Trophoblast cell (in vitro differentiated cells and primary cell): ENCODE data around the gene GGA1.

ENCODE experiments used
- DNase-seq, 2 donors: peaks; one replicate each; pipeline ENCODE4 v3.0.0-alpha.2; 2016
- H2AFZ ChIP-seq: 2 replicates; pipeline ENCODE4 v1.6.1; 2013; ENCODE audit warnings: low read length, moderate library complexity, mild to moderate bottlenecking; ENCODE audit not compliant: insufficient read depth, poor library complexity
- H2AK5ac ChIP-seq: 2 replicates; pipeline ENCODE4 v1.6.1; 2013; ENCODE audit warnings: mild to moderate bottlenecking, low read length
- H2BK120ac ChIP-seq: 2 replicates; pipeline ENCODE4 v1.6.1; 2013; ENCODE audit warnings: low read length, mild to moderate bottlenecking, moderate library complexity; ENCODE audit not compliant: insufficient read depth, poor library complexity
- H2BK12ac ChIP-seq: 2 replicates; pipeline ENCODE4 v1.6.1; 2013; ENCODE audit warnings: mild to moderate bottlenecking, low read length, moderate library complexity
- H2BK5ac ChIP-seq: 2 replicates; pipeline ENCODE4 v1.6.1; 2013; ENCODE audit warnings: low read length, low read depth, moderate library complexity, mild to moderate bottlenecking; ENCODE audit not compliant: poor library complexity
- H3K14ac ChIP-seq: 2 replicates; pipeline ENCODE4 v1.6.1; 2013; ENCODE audit warnings: mild to moderate bottlenecking, low read length
- H3K18ac ChIP-seq: 2 replicates; pipeline ENCODE4 v1.6.1; 2013; ENCODE audit warnings: mild to moderate bottlenecking, low read length
- H3K23ac ChIP-seq: 2 replicates; pipeline ENCODE4 v1.6.1; 2013; ENCODE audit warnings: low read length
- H3K27ac ChIP-seq: 2 replicates; pipeline ENCODE4 v1.5.1; 2013; ENCODE audit warnings: low read depth, mild to moderate bottlenecking, inconsistent platforms, low read length, moderate library complexity
- H3K27me3 ChIP-seq: 2 replicates; pipeline ENCODE4 v1.6.1; 2013; ENCODE audit warnings: inconsistent platforms, mild to moderate bottlenecking, low read length, moderate library complexity; ENCODE audit not compliant: insufficient read depth
- H3K36me3 ChIP-seq, 2 experiments: 1 replicate in 1 of 2; 2 replicates in 1 of 2; pipeline ENCODE4 v1.6.1; 2013; ENCODE audit warnings: low read length in 2 of 2, mild to moderate bottlenecking in 2 of 2, moderate library complexity in 1 of 2; ENCODE audit not compliant: insufficient read depth in 2 of 2, control insufficient read depth in 1 of 2
- H3K4ac ChIP-seq: 2 replicates; pipeline ENCODE4 v1.6.1; 2013; ENCODE audit warnings: low read depth, mild to moderate bottlenecking, low read length, moderate library complexity
- H3K4me1 ChIP-seq, 2 experiments: 1 replicate in 1 of 2; 2 replicates in 1 of 2; pipeline ENCODE4 v1.6.1; 2013; ENCODE audit warnings: low read length in 2 of 2, mild to moderate bottlenecking in 2 of 2, moderate library complexity in 1 of 2; ENCODE audit not compliant: insufficient read depth in 2 of 2, control insufficient read depth in 1 of 2
- H3K4me2 ChIP-seq: 2 replicates; pipeline ENCODE4 v1.6.1; 2013; ENCODE audit warnings: inconsistent platforms, mild to moderate bottlenecking, low read length, moderate library complexity
- H3K4me3 ChIP-seq: 2 replicates; pipeline ENCODE4 v1.5.1; 2013; ENCODE audit warnings: mild to moderate bottlenecking, low read depth, low read length, inconsistent platforms
- H3K79me1 ChIP-seq: one replicate; pipeline ENCODE4 v1.6.1; 2013; ENCODE audit warnings: low read length
- H3K79me2 ChIP-seq: 2 replicates; pipeline ENCODE4 v1.6.1; 2013; ENCODE audit warnings: low read length, mild to moderate bottlenecking; ENCODE audit not compliant: control insufficient read depth, insufficient read depth, poor library complexity
- H3K9ac ChIP-seq: 2 replicates; pipeline ENCODE4 v1.6.1; 2013; ENCODE audit warnings: mild to moderate bottlenecking, low read length
- H3K9me3 ChIP-seq: 2 replicates; pipeline ENCODE4 v1.6.1; 2013; ENCODE audit warnings: low read depth, mild to moderate bottlenecking, control low read depth, inconsistent platforms, low read length; ENCODE audit not compliant: insufficient read depth
- H4K12ac ChIP-seq: 2 replicates; pipeline ENCODE4 v1.6.1; 2013; ENCODE audit warnings: low read depth, mild to moderate bottlenecking, low read length, moderate library complexity
- H4K8ac ChIP-seq: 2 replicates; pipeline ENCODE4 v1.6.1; 2013; ENCODE audit warnings: low read depth, mild to moderate bottlenecking, low read length, moderate library complexity
- H4K91ac ChIP-seq: one replicate; pipeline ENCODE4 v1.6.1; 2013; ENCODE audit warnings: low read depth, mild to moderate bottlenecking, low read length, moderate library complexity
- WGBS: extraction: QIAGEN DNeasy Blood & Tissue Kit; methylation state at CpG from one replicate; pipeline ENCODE4 v1.1.7; 2013; ENCODE audit warnings: missing lambda C conversion rate; ENCODE audit not compliant: insufficient read length, insufficient coverage; ENCODE audit errors: extremely low coverage; 5-methylcytosine and 5-hydroxymethylcytosine counted together

The GGA1 gene

GRCh38 chr22:37659066-37659896 is 50.6 kb downstream of the GGA1 start:
- Histone ChIP-seq H3K9ac (no peak overlapping the region), H4K12ac (peak overlapping the region; percentile 23), H3K9me3 (peaks cover 2% of the 10 kb centered on the region), H3K36me3 (peaks cover 4 to 6% of the 10 kb centered on the region in 2 experiments), H4K8ac (peak overlapping the region; percentile 81), H4K91ac (no peak overlapping the region), H3K79me1 (no peaks in the 10 kb centered on the region), H2BK120ac (no peak overlapping the region), H2BK5ac (no peak overlapping the region), H3K79me2 (peaks cover 3% of the 10 kb centered on the region), H3K18ac (peak overlapping the region; percentile 28), H3K27ac (no peak overlapping the region), H3K14ac (peak overlapping the region; percentile 23), H2BK12ac (no peak overlapping the region), H2AFZ (peak overlapping the region; percentile 76), H3K27me3 (no peaks in the 10 kb centered on the region), H3K4me2 (peak overlapping the region; percentile 92), H3K4me3 (peak overlapping the region; percentile 86), H3K4me1 (peaks cover 12 to 15% of the 10 kb centered on the region in 2 experiments), H3K23ac (no peak overlapping the region), H3K4ac (no peak overlapping the region), H2AK5ac (peak overlapping the region; percentile 3)
- DNase-seq: no peak
- no CpG with 5 or more reads among the region's 68 CpGs for WGBS

- WGBS: no CpG with 5 or more reads among the region's 14 CpGs
- no peak overlapping the region for H2BK120ac ChIP-seq
- H3K14ac ChIP-seq: no peak overlapping the region
- no peak overlapping the region for H3K4me3 ChIP-seq
- no peak overlapping the region for H3K4ac ChIP-seq
- H4K12ac ChIP-seq: no peak overlapping the region
- no peak for DNase-seq
- no peaks in the 10 kb centered on the region for H3K79me1 ChIP-seq
- no peak overlapping the region for H4K91ac ChIP-seq
- H3K27ac ChIP-seq: no peak overlapping the region
- H3K9ac ChIP-seq: no peak overlapping the region
- H3K4me1 ChIP-seq: peaks cover 12 to 15% of the 10 kb centered on the region in 2 experiments
- no peak overlapping the region for H3K23ac ChIP-seq
- H3K9me3 ChIP-seq: peaks cover 2% of the 10 kb centered on the region
- no peaks in the 10 kb centered on the region for H3K27me3 ChIP-seq
- H3K18ac ChIP-seq: no peak overlapping the region
- H2BK12ac ChIP-seq: no peak overlapping the region
- H4K8ac ChIP-seq: no peak overlapping the region
- H3K36me3 ChIP-seq: no peaks in the 10 kb centered on the region
- H2AK5ac ChIP-seq: no peak overlapping the region
- no peak overlapping the region for H3K4me2 ChIP-seq
- H2BK5ac ChIP-seq: no peak overlapping the region
- H2AFZ ChIP-seq: no peak overlapping the region
- peaks cover 3% of the 10 kb centered on the region for H3K79me2 ChIP-seq
Observed at GRCh38 chr22:37659897-37660708, 51.5 kb downstream of the GGA1 start.

- Histone ChIP-seq H3K79me1 (no peaks in the 10 kb centered on the region), H3K18ac (no peak overlapping the region), H3K79me2 (peaks cover 3% of the 10 kb centered on the region), H2BK120ac (no peak overlapping the region), H3K9ac (no peak overlapping the region), H3K36me3 (no peaks in the 10 kb centered on the region), H3K9me3 (peaks cover 2% of the 10 kb centered on the region), H2BK5ac (no peak overlapping the region), H3K14ac (no peak overlapping the region), H2BK12ac (no peak overlapping the region), H2AK5ac (no peak overlapping the region), H3K4ac (no peak overlapping the region), H3K27me3 (no peaks in the 10 kb centered on the region), H3K4me3 (no peak overlapping the region), H3K27ac (no peak overlapping the region), H3K4me2 (no peak overlapping the region), H4K91ac (no peak overlapping the region), H3K23ac (no peak overlapping the region), H4K8ac (no peak overlapping the region), H3K4me1 (peaks cover 12 to 15% of the 10 kb centered on the region in 2 experiments), H4K12ac (no peak overlapping the region), H2AFZ (no peak overlapping the region)
- no CpG with 5 or more reads among the region's 2 CpGs for WGBS
- DNase-seq: no peak
Observed at GRCh38 chr22:37660709-37661045, 52.0 kb downstream of the GGA1 start.

GRCh38 chr22:37661160-37661924 is 52.7 kb downstream of the GGA1 start:
- no peak overlapping the region for H4K8ac ChIP-seq
- H3K14ac ChIP-seq: no peak overlapping the region
- no peak overlapping the region for H2BK5ac ChIP-seq
- H2BK120ac ChIP-seq: no peak overlapping the region
- no peak overlapping the region for H3K4me2 ChIP-seq
- no peaks in the 10 kb centered on the region for H3K36me3 ChIP-seq
- H3K79me1 ChIP-seq: no peaks in the 10 kb centered on the region
- no peak overlapping the region for H3K4ac ChIP-seq
- WGBS: no CpG with 5 or more reads among the region's 12 CpGs
- no peak overlapping the region for H3K4me3 ChIP-seq
- DNase-seq: peak in 1 of 2 donors; percentile 67
- H3K4me1 ChIP-seq: peaks cover 12 to 15% of the 10 kb centered on the region in 2 experiments
- no peak overlapping the region for H3K27ac ChIP-seq
- H3K79me2 ChIP-seq: peaks cover 3% of the 10 kb centered on the region
- H3K9me3 ChIP-seq: peaks cover 2% of the 10 kb centered on the region
- no peak overlapping the region for H4K12ac ChIP-seq
- H4K91ac ChIP-seq: no peak overlapping the region
- H2BK12ac ChIP-seq: no peak overlapping the region
- H3K18ac ChIP-seq: no peak overlapping the region
- peak overlapping the region; percentile 11 for H3K9ac ChIP-seq
- H3K23ac ChIP-seq: no peak overlapping the region
- no peak overlapping the region for H2AFZ ChIP-seq
- H2AK5ac ChIP-seq: no peak overlapping the region
- no peaks in the 10 kb centered on the region for H3K27me3 ChIP-seq
